Measurements from ENCODE around the gene PRKD2.

- TF ChIP-seq CTCF (conservative IDR thresholded peaks at IDR 0.05 in 1 of 2, IDR thresholded peaks at IDR 0.05 in 1 of 2; ENCODE audit: low read depth in 1 of 2, low read length in 2 of 2) (no peak), EZH2 (IDR thresholded peaks at IDR 0.05; ENCODE audit: low read length, missing control alignments) (no peak)
Observed at GRCh38 chr19:46739290-46739771, 22.4 kb upstream of the PRKD2 start.

All from fibroblast of lung (primary cell).